ENCODE measurements around the gene TMEM229B.

TMEM229B gene

DNA sequence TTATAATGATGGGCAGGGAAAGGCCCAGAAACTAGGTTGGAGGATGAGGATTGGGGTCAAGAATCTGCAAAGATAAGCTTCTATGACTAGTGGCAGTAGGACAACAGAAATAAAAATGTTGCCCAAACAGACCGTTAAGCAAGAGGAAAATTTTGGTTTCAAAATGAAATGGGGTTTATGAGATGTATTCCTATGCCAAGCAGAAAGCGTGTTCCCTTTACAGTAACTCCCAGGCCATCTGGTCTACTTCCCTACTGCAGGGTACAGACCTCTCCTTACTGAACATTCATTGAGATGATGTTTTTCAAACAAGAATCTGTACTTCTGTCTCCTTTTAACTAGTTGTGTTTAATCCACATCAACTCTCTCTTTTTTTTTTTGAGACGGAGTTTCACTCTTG lies 20.4 kb upstream of the TMEM229B start:
- Histone ChIP-seq H3K27me3 (replicated peaks) (peaks cover 2% of the 10 kb centered on the region), H3K27ac (no peak overlapping the region), H3K4me3 (ENCODE audit: low read depth, low read length) (no peak overlapping the region), H3K36me3 (replicated peaks) (no peaks in the 10 kb centered on the region)
- DNase-seq = no peak
- TF ChIP-seq, protein P1, sequence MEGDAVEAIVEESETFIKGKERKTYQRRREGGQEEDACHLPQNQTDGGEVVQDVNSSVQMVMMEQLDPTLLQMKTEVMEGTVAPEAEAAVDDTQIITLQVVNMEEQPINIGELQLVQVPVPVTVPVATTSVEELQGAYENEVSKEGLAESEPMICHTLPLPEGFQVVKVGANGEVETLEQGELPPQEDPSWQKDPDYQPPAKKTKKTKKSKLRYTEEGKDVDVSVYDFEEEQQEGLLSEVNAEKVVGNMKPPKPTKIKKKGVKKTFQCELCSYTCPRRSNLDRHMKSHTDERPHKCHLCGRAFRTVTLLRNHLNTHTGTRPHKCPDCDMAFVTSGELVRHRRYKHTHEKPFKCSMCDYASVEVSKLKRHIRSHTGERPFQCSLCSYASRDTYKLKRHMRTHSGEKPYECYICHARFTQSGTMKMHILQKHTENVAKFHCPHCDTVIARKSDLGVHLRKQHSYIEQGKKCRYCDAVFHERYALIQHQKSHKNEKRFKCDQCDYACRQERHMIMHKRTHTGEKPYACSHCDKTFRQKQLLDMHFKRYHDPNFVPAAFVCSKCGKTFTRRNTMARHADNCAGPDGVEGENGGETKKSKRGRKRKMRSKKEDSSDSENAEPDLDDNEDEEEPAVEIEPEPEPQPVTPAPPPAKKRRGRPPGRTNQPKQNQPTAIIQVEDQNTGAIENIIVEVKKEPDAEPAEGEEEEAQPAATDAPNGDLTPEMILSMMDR (IDR thresholded peaks at IDR 0.05; ENCODE audit: low read depth, low read length, missing control alignments) = no peak
- in situ Hi-C loops (cut with HindIII; ENCODE audit: low pct_ligation_motif_present, low sequenced_read_pairs) = no loop called here

DNA sequence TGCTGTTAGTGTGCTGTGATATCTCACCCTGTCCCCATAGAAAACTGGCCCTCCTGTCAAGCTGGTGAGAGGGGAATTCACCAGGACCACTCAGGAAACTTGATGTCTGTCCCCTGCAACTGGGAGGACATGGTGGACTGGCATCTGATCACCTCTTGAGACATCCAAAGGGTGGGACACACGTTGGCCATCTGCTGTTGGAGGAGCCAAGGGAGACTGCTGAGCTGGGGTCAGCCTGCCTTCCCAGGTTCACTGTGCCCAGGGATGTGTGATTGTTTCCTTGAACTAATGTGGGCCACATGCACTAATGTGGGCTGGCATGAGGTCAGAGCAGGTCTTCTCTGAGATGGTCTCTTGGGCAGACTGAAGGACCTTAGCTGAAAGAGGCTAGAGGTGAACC lies 16.7 kb upstream of the TMEM229B start:
- TF ChIP-seq, protein P1 (IDR thresholded peaks at IDR 0.05; ENCODE audit: low read depth, low read length, missing control alignments) = no peak
- Histone ChIP-seq H3K36me3 (replicated peaks) (no peaks in the 10 kb centered on the region), H3K27me3 (replicated peaks) (peaks cover 2% of the 10 kb centered on the region), H3K27ac (no peak overlapping the region), H3K4me3 (ENCODE audit: low read depth, low read length) (no peak overlapping the region)
- no peak for DNase-seq
- in situ Hi-C loops (cut with HindIII; ENCODE audit: low pct_ligation_motif_present, low sequenced_read_pairs) = no loop called here

DNA sequence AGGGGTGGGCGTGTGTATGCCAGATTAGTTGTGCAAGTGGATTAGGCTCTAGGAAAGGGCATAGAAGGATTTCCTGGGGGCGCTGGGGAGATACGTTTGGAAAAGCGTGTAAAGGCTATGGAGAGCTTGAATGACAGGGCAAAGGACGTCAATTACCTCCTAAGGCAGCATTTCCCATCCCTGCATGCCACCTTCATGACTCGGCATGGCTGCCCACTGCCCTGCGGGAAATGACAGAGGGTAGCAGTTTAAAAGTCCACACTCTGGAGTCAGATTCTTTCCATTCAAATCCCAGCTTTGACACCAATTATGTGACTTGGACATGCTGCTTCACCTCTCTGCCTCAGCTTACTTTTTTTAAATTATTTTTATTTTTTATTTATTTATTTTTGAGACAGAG lies 14.8 kb upstream of the TMEM229B start:
- peaks cover 2% of the 10 kb centered on the region for H3K27me3 ChIP-seq (replicated peaks)
- H3K4me3 ChIP-seq (ENCODE audit: low read depth, low read length) = no peak overlapping the region
- DNase-seq = no peak
- H3K36me3 ChIP-seq (replicated peaks) = no peaks in the 10 kb centered on the region
- TF ChIP-seq, protein P1 (IDR thresholded peaks at IDR 0.05; ENCODE audit: low read depth, low read length, missing control alignments) = no peak
- H3K27ac ChIP-seq = no peak overlapping the region
- in situ Hi-C loops (cut with HindIII; ENCODE audit: low pct_ligation_motif_present, low sequenced_read_pairs) = no loop called here

DNA sequence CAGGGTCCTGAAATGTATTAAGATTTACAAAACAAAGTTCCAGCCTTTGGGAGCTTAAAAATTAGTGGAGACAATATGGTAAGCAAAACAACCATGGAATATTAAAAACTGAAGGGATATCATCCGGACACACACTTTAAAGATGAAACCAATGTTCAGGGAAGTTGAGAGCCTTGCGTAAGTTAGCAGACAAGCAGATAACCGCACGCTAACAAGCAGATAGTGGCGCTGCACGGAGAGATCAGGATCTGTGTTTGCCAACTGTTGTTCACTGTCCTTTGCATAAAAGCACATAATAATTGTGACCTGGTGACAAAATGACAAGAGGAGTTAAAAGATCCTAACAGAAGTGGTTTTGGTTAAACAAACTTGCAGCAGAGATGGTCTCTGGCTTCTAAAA lies 14.3 kb upstream of the TMEM229B start:
- in situ Hi-C loops (cut with HindIII; ENCODE audit: low pct_ligation_motif_present, low sequenced_read_pairs) = no loop called here
- no peak overlapping the region for H3K4me3 ChIP-seq (ENCODE audit: low read depth, low read length)

DNA sequence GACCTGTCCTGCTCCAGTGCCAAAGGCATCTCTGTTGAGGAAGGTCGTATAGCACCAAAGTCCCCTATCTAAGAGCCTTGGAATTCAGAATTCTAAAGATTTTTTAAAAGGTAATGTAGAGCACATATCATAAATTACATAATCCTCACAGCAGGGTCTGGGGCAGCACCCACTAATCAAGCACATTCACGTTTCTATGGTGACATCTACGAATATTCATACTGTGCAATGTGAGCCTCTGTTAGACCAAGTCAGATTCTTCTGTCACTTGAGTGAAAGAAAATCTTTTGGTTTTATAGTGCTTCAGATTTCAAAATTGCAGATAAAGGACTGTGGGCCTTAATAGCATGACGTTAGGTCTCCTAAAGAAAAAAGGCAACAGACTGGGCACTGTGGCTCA lies 13.1 kb upstream of the TMEM229B start:
- Histone ChIP-seq H3K4me3 (ENCODE audit: low read depth, low read length) (no peak overlapping the region), H3K27me3 (replicated peaks) (no peaks in the 10 kb centered on the region), H3K36me3 (replicated peaks) (no peaks in the 10 kb centered on the region), H3K27ac (no peak overlapping the region)
- TF ChIP-seq, protein P1 (IDR thresholded peaks at IDR 0.05; ENCODE audit: low read depth, low read length, missing control alignments) = no peak
- in situ Hi-C loops (cut with HindIII; ENCODE audit: low pct_ligation_motif_present, low sequenced_read_pairs) = no loop called here
- no peak for DNase-seq

More for the DNA sequence above, 14.3 kb upstream of the TMEM229B start:
- TF ChIP-seq, protein P1 (IDR thresholded peaks at IDR 0.05; ENCODE audit: low read depth, low read length, missing control alignments) = no peak
- DNase-seq = no peak
- H3K27me3 ChIP-seq (replicated peaks) = no peaks in the 10 kb centered on the region
- no peaks in the 10 kb centered on the region for H3K36me3 ChIP-seq (replicated peaks)
- no peak overlapping the region for H3K27ac ChIP-seq

DNA sequence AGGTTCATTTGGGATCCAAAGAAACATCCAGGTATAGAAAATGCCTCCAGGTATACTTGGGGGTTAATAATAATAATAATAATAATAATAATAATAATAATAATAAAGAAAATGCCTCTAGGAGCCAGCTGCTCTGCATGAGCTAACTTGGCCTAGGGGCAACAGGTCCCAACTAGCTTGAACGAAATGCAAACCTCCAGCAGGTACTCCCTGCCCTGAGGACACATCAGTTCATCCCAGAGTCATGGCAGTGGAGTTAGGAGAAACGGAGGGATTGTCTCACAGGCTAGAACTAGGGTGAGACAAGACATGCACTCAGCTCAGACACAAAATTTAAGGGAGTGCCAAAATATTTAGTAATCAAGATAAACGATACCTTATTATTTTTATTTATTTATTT lies 12.5 kb upstream of the TMEM229B start:
- in situ Hi-C loops (cut with HindIII; ENCODE audit: low pct_ligation_motif_present, low sequenced_read_pairs) = no loop called here
- no peak overlapping the region for H3K4me3 ChIP-seq (ENCODE audit: low read depth, low read length)
- H3K27ac ChIP-seq = no peak overlapping the region
- no peaks in the 10 kb centered on the region for H3K27me3 ChIP-seq (replicated peaks)
- TF ChIP-seq, protein P1 (IDR thresholded peaks at IDR 0.05; ENCODE audit: low read depth, low read length, missing control alignments) = no peak
- no peak for DNase-seq
- H3K36me3 ChIP-seq (replicated peaks) = no peaks in the 10 kb centered on the region
